Measurements from ENCODE around the gene EVC2. TPM values are rescaled to one million over a fixed set of nuclear protein-coding genes. Genes with fewer than 3 reads are reported as not detected.

Gene EVC2
- total RNA-seq, 1 donor from 2014 or later: 6.1 TPM

GRCh38 chr4:5685296-5685695 lies 23.1 kb downstream of the EVC2 start:
- no peak for DNase-seq (ENCODE audit: low spot score)

- no peak for DNase-seq (ENCODE audit: low spot score)
Measured at GRCh38 chr4:5683566-5683965, 24.8 kb downstream of the EVC2 start.

- no peak for DNase-seq (ENCODE audit: low spot score)
Measured at GRCh38 chr4:5678977-5679376, 29.4 kb downstream of the EVC2 start.

GRCh38 chr4:5676763-5677162 lies 31.6 kb downstream of the EVC2 start:
- DNase-seq (ENCODE audit: low spot score): no peak

GRCh38 chr4:5666741-5667140 lies 41.6 kb downstream of the EVC2 start:
- no peak for DNase-seq (ENCODE audit: low spot score)

GRCh38 chr4:5664778-5665177 lies 43.6 kb downstream of the EVC2 start:
- DNase-seq (ENCODE audit: low spot score): no peak

- DNase-seq (ENCODE audit: low spot score): no peak
Measured at GRCh38 chr4:5662555-5662954, 45.8 kb downstream of the EVC2 start.

GRCh38 chr4:5661237-5661636 lies 47.1 kb downstream of the EVC2 start:
- no peak for DNase-seq (ENCODE audit: low spot score)

GRCh38 chr4:5660185-5660584 lies 48.2 kb downstream of the EVC2 start:
- no peak for DNase-seq (ENCODE audit: low spot score)

GRCh38 chr4:5658974-5659373 lies 49.4 kb downstream of the EVC2 start:
- no peak for DNase-seq (ENCODE audit: low spot score)

- DNase-seq (ENCODE audit: low spot score): no peak
Measured at GRCh38 chr4:5656415-5656814, 51.9 kb downstream of the EVC2 start.

- DNase-seq (ENCODE audit: low spot score): no peak
Measured at GRCh38 chr4:5654791-5655190, 53.6 kb downstream of the EVC2 start.

GRCh38 chr4:5651089-5651488 lies 57.3 kb downstream of the EVC2 start:
- no peak for DNase-seq (ENCODE audit: low spot score)

GRCh38 chr4:5650040-5650439 lies 58.3 kb downstream of the EVC2 start:
- no peak for DNase-seq (ENCODE audit: low spot score)

- DNase-seq (ENCODE audit: low spot score): no peak
Measured at GRCh38 chr4:5647351-5647750, 61.0 kb downstream of the EVC2 start.

- no peak for DNase-seq (ENCODE audit: low spot score)
Measured at GRCh38 chr4:5640096-5640495, 68.3 kb downstream of the EVC2 start.

GRCh38 chr4:5639556-5639955 lies 68.8 kb downstream of the EVC2 start:
- DNase-seq (ENCODE audit: low spot score): no peak

GRCh38 chr4:5638976-5639375 lies 69.4 kb downstream of the EVC2 start:
- no peak for DNase-seq (ENCODE audit: low spot score)

- DNase-seq (ENCODE audit: low spot score): no peak
Measured at GRCh38 chr4:5638316-5638715, 70.0 kb downstream of the EVC2 start.

- DNase-seq (ENCODE audit: low spot score): no peak
Measured at GRCh38 chr4:5636766-5637670, 71.3 kb downstream of the EVC2 start.

GRCh38 chr4:5635826-5636195 lies 72.5 kb downstream of the EVC2 start:
- DNase-seq (ENCODE audit: low spot score): no peak

- DNase-seq (ENCODE audit: low spot score): no peak
Measured at GRCh38 chr4:5632571-5632970, 75.8 kb downstream of the EVC2 start.

GRCh38 chr4:5632066-5632440 lies 76.3 kb downstream of the EVC2 start:
- no peak for DNase-seq (ENCODE audit: low spot score)

Measured in ureter (tissue), 1 donor.